Heart left ventricle (tissue), 16 donors: Measurements from ENCODE around the gene HEPN1. TPM values are rescaled to one million over a fixed set of nuclear protein-coding genes. Genes with fewer than 3 reads are reported as not detected.

Source experiments
- ATAC-seq, 4 donors: fragments of 200-7000 bp; cut with Tn5 transposase; one replicate each; pipeline ENCODE4 v1.9.1; 2020 to 2022; ENCODE audit warnings: moderate library complexity in 4 of 4, mild to moderate bottlenecking in 3 of 4, moderate number of reproducible peaks in 1 of 4
- DNase-seq, 5 donors: peaks; one replicate each; pipeline ENCODE4 v3.0.0-alpha.2; 2020
- H3K27ac ChIP-seq, 12 donors: fragments of 200-600 bp; sonication (generic) in 4 of 12; one replicate each; pipeline versions ENCODE4 v1.5.0 to v1.8.0; 2016 to 2022; ENCODE audit warnings: mild to moderate bottlenecking in 2 of 12
- H3K27me3 ChIP-seq, 9 donors: fragments of 200-600 bp; sonication (generic) in 2 of 9; one replicate each; pipeline versions ENCODE4 v1.5.1 to v1.8.0; 2016 to 2022; ENCODE audit warnings: mild to moderate bottlenecking in 3 of 9
- H3K36me3 ChIP-seq, 9 donors: fragments of 200-600 bp; sonication (generic) in 2 of 9; one replicate each; pipeline versions ENCODE4 v1.5.0 to v1.8.0; 2018 to 2022; ENCODE audit warnings: mild to moderate bottlenecking in 2 of 9
- H3K4me1 ChIP-seq, 12 donors: fragments of 200-600 bp; sonication (generic) in 4 of 12; one replicate each; pipeline versions ENCODE4 v1.5.0 to v1.8.0; 2016 to 2022; ENCODE audit warnings: mild to moderate bottlenecking in 3 of 12
- H3K4me3 ChIP-seq, 12 donors: fragments of 200-600 bp; sonication (generic) in 4 of 12; one replicate each; pipeline versions ENCODE4 v1.5.0 to v1.8.0; 2017 to 2022; ENCODE audit warnings: mild to moderate bottlenecking in 9 of 12, moderate library complexity in 4 of 12
- H3K9me3 ChIP-seq, 12 donors: fragments of 200-600 bp; sonication (generic) in 4 of 12; one replicate each; pipeline versions ENCODE4 v1.5.0 to v1.8.0; 2016 to 2022; ENCODE audit warnings: mild to moderate bottlenecking in 1 of 12
- POLR2A ChIP-seq, 2 donors: fragments of 450-650 bp; IDR thresholded peaks; one replicate each; pipeline ENCODE4 v1.6.1; 2017; ENCODE audit warnings: antibody characterized with exemption in 2 of 2, mild to moderate bottlenecking in 2 of 2, moderate library complexity in 2 of 2
- WGBS, 4 donors: extraction: QIAGEN DNeasy Blood & Tissue Kit in 2 of 4; methylation state at CpG; one replicate each; pipeline versions ENCODE4 v1.1.5 to v1.1.7; 2013 to 2018; 5-methylcytosine and 5-hydroxymethylcytosine counted together
- intact Hi-C, 10 donors: fragments of 100-400 bp; cut with DNase I; formaldehyde crosslinking; loops; one replicate each; pipeline versions ENCODE4 v1.11.1 to v1.14.2; 2022
- polyA plus RNA-seq, 2 donors: library from polyadenylated mRNA; stranded (reverse); fragments of 200-250 nt; gene quantifications; one replicate each; pipeline ENCODE4 v1.2.3, GENCODE V29; 2013
- total RNA-seq, 9 donors: library from RNA; depleted of rRNA in 2 of 9; stranded (reverse); fragments of >200 nt in 2 of 9; fragmentation: NEBNext Ultra II Directional in 3 of 9; extraction: Animal tissue kit (Norgen Biotek cat#: 25700) in 3 of 9; gene quantifications; one replicate each; pipeline versions ENCODE4 v1.1.0 to v1.2.4, GENCODE V29; 2016 to 2023
- TF ChIP-seq, protein P1 (sequence below), 12 donors: fragments of 200-600 bp; sonication (generic) in 4 of 12; IDR thresholded peaks; one replicate each; pipeline versions ENCODE4 v1.5.0 to v1.8.0; 2018 to 2022; ENCODE audit warnings: antibody characterized with exemption in 12 of 12, mild to moderate bottlenecking in 5 of 12
- donor health status: ischemic (EF 13 %, LVEDD 7.1; RV severe dilation, severe dysfunction).
- donor health status: healthy with polysubstance abuse.
- donor health status: DM: no; HTN: yes; CAD: no.
- donor health status: DM: no; HTN: no; CAD: no.
- donor health status: ischemic (EF 25% LVEDD 6.9; RV normal size, moderate dysfunction).
- donor health status: ischemic (EF 25% LVEDD 5.7; RV mildly dilated, moderate dysfunction).
- donor health status: healthy.
- donor health status: DM: yes; HTN: yes; CAD: no.
- donor health status: ischemic (EF 35%, LVEDD 5.7; RV mildly dilated, moderate dysfunction).
- donor health status: nonischemic (EF 11% LVEDD 7.7; RV severe dilation, severe dysfunction).
- donor health status: DM: yes; HTN: yes; CAD: no.
- donor health status: PGD.
- donor health status: ischemic (EF 29% LVEDD 5.4; RV normal size, mild dysfunction).
- donor health status: nonischemic (EF 23%, LVEDD 6.1; RV moderate dilation, normal function).

Gene HEPN1
- total and polyA plus RNA-seq, 11 donors, result not detected

DNA sequence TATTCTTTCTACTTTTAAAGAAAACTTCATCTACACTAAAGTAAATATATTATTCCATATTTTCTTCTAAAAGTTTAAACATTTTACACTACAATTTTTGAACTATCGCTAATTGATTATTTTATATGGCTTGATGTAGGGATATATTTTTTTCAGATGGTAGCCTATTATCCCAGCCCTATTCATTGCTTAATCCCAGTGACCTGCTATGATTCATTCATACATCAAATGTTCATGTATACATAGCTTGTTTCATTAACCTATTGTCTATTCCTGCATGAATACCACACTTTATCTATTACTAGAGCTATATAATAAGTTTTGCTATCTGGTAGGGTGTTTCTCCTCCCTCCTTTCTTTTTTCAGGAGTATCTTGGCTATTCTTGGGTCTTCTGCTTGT lies 16.4 kb upstream of the HEPN1 start:
- Histone ChIP-seq H3K27ac (peak overlapping the region in 2 of 12 donors; percentile 37 to 81), H3K4me3 (no peak overlapping the region), H3K36me3 (no peaks in the 10 kb centered on the region), H3K27me3 (no peaks in the 10 kb centered on the region), H3K9me3 (peaks cover 0 to 4% (median 0%) of the 10 kb centered on the region in 12 donors), H3K4me1 (peaks cover 0 to 47% (median 28%) of the 10 kb centered on the region in 12 donors)
- TF ChIP-seq, protein P1, sequence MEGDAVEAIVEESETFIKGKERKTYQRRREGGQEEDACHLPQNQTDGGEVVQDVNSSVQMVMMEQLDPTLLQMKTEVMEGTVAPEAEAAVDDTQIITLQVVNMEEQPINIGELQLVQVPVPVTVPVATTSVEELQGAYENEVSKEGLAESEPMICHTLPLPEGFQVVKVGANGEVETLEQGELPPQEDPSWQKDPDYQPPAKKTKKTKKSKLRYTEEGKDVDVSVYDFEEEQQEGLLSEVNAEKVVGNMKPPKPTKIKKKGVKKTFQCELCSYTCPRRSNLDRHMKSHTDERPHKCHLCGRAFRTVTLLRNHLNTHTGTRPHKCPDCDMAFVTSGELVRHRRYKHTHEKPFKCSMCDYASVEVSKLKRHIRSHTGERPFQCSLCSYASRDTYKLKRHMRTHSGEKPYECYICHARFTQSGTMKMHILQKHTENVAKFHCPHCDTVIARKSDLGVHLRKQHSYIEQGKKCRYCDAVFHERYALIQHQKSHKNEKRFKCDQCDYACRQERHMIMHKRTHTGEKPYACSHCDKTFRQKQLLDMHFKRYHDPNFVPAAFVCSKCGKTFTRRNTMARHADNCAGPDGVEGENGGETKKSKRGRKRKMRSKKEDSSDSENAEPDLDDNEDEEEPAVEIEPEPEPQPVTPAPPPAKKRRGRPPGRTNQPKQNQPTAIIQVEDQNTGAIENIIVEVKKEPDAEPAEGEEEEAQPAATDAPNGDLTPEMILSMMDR (IDR thresholded peaks at IDR 0.05), result no peak
- TF ChIP-seq POLR2A (IDR thresholded peaks at IDR 0.05), result no peak
- DNase-seq (no peak), ATAC-seq (no peak)
- WGBS, 4 donors, result 95 to 100% (median 99%) methylated on average over 1 of the region's 1 CpG
- intact Hi-C loops, result no loop called here

DNA sequence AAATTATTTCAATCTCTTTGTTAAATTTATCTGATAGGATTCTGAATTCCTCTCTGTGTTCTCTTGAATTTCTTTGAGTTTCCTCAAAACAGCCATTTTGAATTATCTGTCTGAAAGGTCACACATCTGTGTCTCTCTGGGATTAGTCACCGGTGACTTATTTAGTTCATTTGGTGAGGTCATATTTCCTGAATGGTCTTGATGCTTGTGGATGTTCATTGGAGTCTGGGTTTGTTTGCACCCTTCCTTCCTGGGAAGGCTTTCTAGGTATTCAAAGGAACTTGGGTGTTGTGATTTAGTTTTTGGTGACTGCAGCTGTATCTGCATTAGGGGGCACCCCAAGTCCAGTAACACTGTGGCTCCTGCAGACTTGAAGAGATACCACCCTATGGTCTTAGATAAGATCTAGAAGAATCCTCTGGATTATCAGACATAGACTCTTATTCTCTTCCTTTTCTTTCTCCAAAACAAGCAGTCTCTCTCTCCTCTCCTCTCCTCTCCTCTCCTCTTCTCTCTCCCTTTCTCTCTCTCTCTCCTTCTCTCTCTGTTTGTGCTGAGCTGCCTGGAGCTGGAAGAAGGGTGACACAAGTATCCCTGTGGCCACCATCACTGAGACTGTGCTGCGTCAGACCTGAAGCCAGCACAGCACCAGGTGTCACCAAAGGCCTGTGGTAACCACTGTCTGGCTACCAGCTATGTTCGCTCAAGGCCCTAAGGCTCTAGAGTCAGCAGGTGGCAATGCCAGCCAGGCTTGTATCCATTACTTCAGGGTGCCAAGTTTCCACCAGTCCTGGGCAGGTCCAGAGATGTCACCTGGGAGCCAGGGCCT lies 3.3 kb upstream of the HEPN1 start:
- ATAC-seq, result peak in 1 of 4 donors; percentile 50
- no peaks in the 10 kb centered on the region for H3K27me3 ChIP-seq
- 73 to 78% (median 77%) methylated on average over 3 of the region's 3 CpGs for WGBS, 4 donors

DNA sequence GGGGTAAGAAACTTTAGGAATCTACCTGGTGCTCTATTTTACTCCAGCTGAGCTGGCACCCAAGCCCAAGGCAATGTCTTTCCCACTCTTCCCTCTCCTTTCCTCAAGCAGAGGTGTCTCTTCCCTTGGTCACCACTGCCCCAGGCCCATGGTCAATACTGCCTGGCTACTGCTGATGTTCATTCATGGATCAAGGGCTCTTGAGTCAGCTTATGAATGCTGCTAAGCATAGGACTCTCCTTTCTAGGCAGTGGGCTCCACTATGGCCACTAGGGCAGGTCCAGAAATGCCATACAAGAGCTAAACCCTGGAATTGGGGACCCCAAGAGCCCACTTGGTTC lies 2.7 kb upstream of the HEPN1 start:
- H3K9me3 ChIP-seq, result peaks cover 0 to 2% (median 0%) of the 10 kb centered on the region in 12 donors
- no peaks in the 10 kb centered on the region for H3K36me3 ChIP-seq
- no peak overlapping the region for H3K27ac ChIP-seq
- DNase-seq (no peak), ATAC-seq (no peak)
- H3K4me3 ChIP-seq, result no peak overlapping the region
- intact Hi-C loops, result loop anchor here in 1 of 10 donors (5.0 kb wide), 1 partner anchor 509 kb away; no protein-coding TSS in a partner anchor
- TF ChIP-seq, protein P1 (IDR thresholded peaks at IDR 0.05), result no peak
- TF ChIP-seq POLR2A (IDR thresholded peaks at IDR 0.05), result no peak
- H3K27me3 ChIP-seq, result peaks cover 0 to 6% (median 0%) of the 10 kb centered on the region in 9 donors
- peaks cover 0 to 12% (median 2%) of the 10 kb centered on the region in 12 donors for H3K4me1 ChIP-seq

More for the DNA sequence above, 3.3 kb upstream of the HEPN1 start:
- no peaks in the 10 kb centered on the region for H3K36me3 ChIP-seq
- H3K27ac ChIP-seq, result no peak overlapping the region
- intact Hi-C loops, result loop anchor here in 1 of 10 donors (5.0 kb wide), 1 partner anchor 508 kb away; no protein-coding TSS in a partner anchor
- H3K4me1 ChIP-seq, result peaks cover 0 to 7% (median under 1%) of the 10 kb centered on the region in 12 donors
- DNase-seq, result no peak
- TF ChIP-seq, protein P1 (IDR thresholded peaks at IDR 0.05), result no peak
- TF ChIP-seq POLR2A (IDR thresholded peaks at IDR 0.05), result no peak
- no peak overlapping the region for H3K4me3 ChIP-seq
- H3K9me3 ChIP-seq, result peaks cover 0 to 3% (median 0%) of the 10 kb centered on the region in 12 donors

DNA sequence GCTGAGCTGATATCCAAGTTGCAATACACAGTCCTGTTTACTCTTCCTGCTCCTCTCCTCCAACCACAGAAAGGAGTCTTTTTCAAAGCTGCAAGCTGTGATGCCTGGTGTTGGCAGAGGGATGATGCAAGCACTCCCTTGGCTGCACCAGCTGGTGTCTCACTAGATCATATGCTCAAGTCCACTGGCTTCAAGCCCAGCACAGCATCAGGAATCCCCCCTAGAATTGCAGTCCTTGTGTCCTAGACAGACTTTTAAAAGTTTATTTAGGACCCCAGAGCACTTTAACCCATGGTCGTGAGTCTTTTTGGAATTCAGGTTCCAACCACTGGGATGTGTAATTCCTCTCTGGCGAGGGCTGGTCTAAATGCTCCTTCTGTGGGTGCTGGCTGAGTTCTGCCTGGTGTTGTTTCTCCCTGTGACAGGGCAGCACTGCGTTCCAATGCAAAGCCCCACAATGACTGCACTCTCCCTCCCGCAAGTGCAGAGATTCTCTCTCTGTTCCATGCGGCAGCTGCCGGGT lies 1.9 kb upstream of the HEPN1 start:
- DNase-seq (no peak), ATAC-seq (no peak)
- Histone ChIP-seq H3K36me3 (no peaks in the 10 kb centered on the region), H3K27me3 (peaks cover 0 to 10% (median 3%) of the 10 kb centered on the region in 9 donors), H3K4me3 (no peak overlapping the region), H3K9me3 (peaks cover 0 to 2% (median 0%) of the 10 kb centered on the region in 12 donors), H3K4me1 (peaks cover 0 to 17% (median 4%) of the 10 kb centered on the region in 12 donors), H3K27ac (no peak overlapping the region)
- intact Hi-C loops, result loop anchor here in 1 of 10 donors (5.0 kb wide), 1 partner anchor 510 kb away; no protein-coding TSS in a partner anchor
- WGBS, 4 donors, result 67 to 86% (median 73%) methylated on average over 6 of the region's 6 CpGs
- TF ChIP-seq, protein P1 (IDR thresholded peaks at IDR 0.05), result no peak
